NCI-H1436 treated with DMSO at 0.1 percent for 48 hours (cell line): ENCODE results near the gene SLC38A9.

ENCODE experiments used
- DNase-seq: peaks from one replicate; lab custom pipeline; 2025; lab: John Stamatoyannopoulos, UW

Gene SLC38A9

GRCh38 chr5:55580042-55580441 is 132.1 kb downstream of the SLC38A9 start:
- no peak for DNase-seq

DNA sequence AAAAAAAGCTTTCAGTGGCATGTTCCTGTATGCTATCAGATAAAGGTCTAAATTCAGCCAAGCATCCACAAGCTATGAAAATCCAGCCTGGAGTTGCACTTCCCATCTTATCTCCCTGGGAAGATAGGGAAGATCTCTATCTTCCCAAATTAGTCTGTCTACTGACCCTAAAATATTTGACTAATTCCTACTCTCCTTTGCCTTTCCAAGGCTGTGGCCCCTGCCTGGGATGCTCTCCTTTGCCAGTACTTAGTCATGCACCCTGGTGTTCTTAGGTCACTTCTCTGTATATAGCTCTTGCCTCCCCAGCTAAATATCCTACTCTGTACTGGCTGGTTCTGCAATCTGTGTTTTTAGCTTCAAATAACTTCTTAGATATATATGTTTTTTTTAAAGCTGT is 133.4 kb downstream of the SLC38A9 start:
- DNase-seq: no peak

DNA sequence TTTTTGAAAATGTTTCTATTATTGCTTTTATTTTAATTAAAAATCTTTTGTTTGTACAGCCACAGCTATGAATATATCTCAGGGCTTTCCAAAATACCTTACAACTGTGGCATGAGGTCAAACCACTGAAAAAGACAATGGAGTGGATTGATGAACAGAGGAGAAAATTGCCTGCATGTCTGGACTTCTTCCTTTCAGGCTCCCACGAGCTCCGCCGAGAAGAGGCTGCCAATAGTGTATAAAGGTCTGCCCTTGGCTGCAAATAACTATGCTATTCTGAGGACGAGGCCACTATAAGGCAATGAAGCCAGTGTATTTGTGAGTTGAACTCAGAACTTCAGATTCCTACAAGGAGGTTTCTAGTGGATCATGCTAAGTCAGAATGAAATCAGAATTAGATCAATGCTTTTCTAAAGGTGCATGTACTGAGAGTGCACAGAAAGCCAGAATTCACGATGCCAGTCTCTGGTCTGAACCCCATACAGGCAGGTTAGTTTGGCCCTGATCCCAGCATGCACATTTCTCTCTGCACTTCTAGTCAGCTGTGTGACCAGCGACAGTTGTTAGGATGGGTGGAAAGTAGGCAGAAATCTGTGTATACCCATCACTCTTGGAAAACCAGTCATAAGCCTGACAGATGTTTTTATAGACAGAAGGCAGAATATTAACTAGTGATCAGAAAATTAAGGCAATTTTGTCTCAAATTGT is 134.6 kb downstream of the SLC38A9 start:
- DNase-seq: no peak

GRCh38 chr5:55576661-55577060 is 135.5 kb downstream of the SLC38A9 start:
- no peak for DNase-seq
